OCI-LY3 (cell line): Measurements from ENCODE around the gene CRADD.

ENCODE experiments used
- H2AFZ ChIP-seq: fragments of 200-600, 300-600 bp; shearing (Covaris generic); 2 replicates; pipeline ENCODE4 v1.6.0; 2014; ENCODE audit warnings: antibody characterized with exemption, low read depth, low read length
- H3K27ac ChIP-seq: fragments of 200-600, 300-600 bp; sonication (generic); 2 replicates; pipeline ENCODE4 v1.5.1; 2014; ENCODE audit warnings: mild to moderate bottlenecking, low read length, moderate library complexity, mixed read lengths
- H3K27me3 ChIP-seq: fragments of 200-600, 300-600 bp; sonication (generic); 2 replicates; pipeline ENCODE4 v1.6.1; 2014; ENCODE audit warnings: low read depth, low read length, mixed read lengths
- H3K36me3 ChIP-seq: fragments of 200-600, 300-600 bp; sonication (generic); replicated peaks from 2 replicates; pipeline ENCODE3; 2014; ENCODE audit warnings: low read depth, low read length, mixed read lengths
- H3K4me1 ChIP-seq: fragments of 300-600, 200-600 bp; sonication (generic); 2 replicates; pipeline ENCODE4 v1.6.1; 2014; ENCODE audit warnings: low read length, mixed read lengths
- H3K4me2 ChIP-seq: fragments of 200-600, 300-600 bp; sonication (generic); 2 replicates; pipeline ENCODE4 v1.6.1; 2014; ENCODE audit warnings: low read length, mixed read lengths
- H3K4me3 ChIP-seq: fragments of 300-600, 200-600 bp; sonication (generic); 2 replicates; pipeline ENCODE4 v1.5.1; 2014; ENCODE audit warnings: antibody characterized with exemption, mild to moderate bottlenecking, low read length, moderate library complexity
- H3K79me2 ChIP-seq: fragments of 300-600, 200-600 bp; shearing (Covaris generic); 2 replicates; pipeline ENCODE4 v1.6.1; 2014; ENCODE audit warnings: mild to moderate bottlenecking, low read length, mixed read lengths
- H3K9ac ChIP-seq: fragments of 300-600, 200-600 bp; shearing (Covaris generic); 2 replicates; pipeline ENCODE4 v1.6.0; 2014; ENCODE audit warnings: mild to moderate bottlenecking, low read length, moderate library complexity
- H3K9me3 ChIP-seq: fragments of 200-600, 300-600 bp; shearing (Covaris generic); 2 replicates; pipeline ENCODE4 v1.6.1; 2014; ENCODE audit warnings: low read length, mixed read lengths; ENCODE audit not compliant: insufficient read depth
- H4K20me1 ChIP-seq: fragments of 200-600, 300-600 bp; sonication (generic); 2 replicates; pipeline ENCODE4 v1.6.1; 2016; ENCODE audit warnings: low read length, mixed read lengths; ENCODE audit not compliant: insufficient read depth
- EZH2phosphoT487 ChIP-seq: fragments of 200-600 bp; shearing (Covaris generic); IDR thresholded peaks from 2 replicates; pipeline ENCODE4 v1.6.1; 2018; ENCODE audit warnings: antibody characterized with exemption, mixed run types, low read depth
- TF ChIP-seq, protein P1 (sequence below): fragments of 200-600, 300-600 bp; sonication (generic); IDR thresholded peaks from 2 replicates; pipeline ENCODE4 v1.5.1; 2014; ENCODE audit warnings: antibody characterized with exemption, low read length, low read depth

Gene CRADD

DNA sequence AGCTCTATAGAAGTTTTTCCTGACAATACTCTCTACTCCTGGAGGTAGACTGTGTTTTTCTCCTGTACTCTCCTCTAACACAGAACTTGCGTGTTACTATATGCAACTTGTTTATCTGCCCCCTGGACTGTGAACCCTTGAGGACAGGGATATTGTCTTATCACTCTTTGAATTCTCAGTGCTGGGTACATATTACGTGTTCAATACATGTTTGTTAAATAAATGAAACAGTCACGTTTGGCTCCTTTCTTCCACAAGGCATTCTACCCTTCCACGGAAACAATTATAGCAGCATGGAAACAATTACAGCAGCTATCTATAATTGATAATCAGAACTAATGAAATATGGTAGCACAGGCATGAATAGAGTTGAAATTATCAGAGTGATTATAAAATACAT lies 50.7 kb downstream of the CRADD start:
- Histone ChIP-seq H3K36me3 (no peaks in the 10 kb centered on the region), H3K79me2 (no peaks in the 10 kb centered on the region), H4K20me1 (no peaks in the 10 kb centered on the region), H2AFZ (no peak overlapping the region), H3K4me1 (peaks cover 21% of the 10 kb centered on the region), H3K4me3 (no peak overlapping the region), H3K9me3 (no peaks in the 10 kb centered on the region), H3K4me2 (no peak overlapping the region), H3K27me3 (no peaks in the 10 kb centered on the region), H3K9ac (no peak overlapping the region), H3K27ac (no peak overlapping the region)
- no peak for TF ChIP-seq EZH2phosphoT487
- TF ChIP-seq, protein P1, sequence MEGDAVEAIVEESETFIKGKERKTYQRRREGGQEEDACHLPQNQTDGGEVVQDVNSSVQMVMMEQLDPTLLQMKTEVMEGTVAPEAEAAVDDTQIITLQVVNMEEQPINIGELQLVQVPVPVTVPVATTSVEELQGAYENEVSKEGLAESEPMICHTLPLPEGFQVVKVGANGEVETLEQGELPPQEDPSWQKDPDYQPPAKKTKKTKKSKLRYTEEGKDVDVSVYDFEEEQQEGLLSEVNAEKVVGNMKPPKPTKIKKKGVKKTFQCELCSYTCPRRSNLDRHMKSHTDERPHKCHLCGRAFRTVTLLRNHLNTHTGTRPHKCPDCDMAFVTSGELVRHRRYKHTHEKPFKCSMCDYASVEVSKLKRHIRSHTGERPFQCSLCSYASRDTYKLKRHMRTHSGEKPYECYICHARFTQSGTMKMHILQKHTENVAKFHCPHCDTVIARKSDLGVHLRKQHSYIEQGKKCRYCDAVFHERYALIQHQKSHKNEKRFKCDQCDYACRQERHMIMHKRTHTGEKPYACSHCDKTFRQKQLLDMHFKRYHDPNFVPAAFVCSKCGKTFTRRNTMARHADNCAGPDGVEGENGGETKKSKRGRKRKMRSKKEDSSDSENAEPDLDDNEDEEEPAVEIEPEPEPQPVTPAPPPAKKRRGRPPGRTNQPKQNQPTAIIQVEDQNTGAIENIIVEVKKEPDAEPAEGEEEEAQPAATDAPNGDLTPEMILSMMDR = no peak

DNA sequence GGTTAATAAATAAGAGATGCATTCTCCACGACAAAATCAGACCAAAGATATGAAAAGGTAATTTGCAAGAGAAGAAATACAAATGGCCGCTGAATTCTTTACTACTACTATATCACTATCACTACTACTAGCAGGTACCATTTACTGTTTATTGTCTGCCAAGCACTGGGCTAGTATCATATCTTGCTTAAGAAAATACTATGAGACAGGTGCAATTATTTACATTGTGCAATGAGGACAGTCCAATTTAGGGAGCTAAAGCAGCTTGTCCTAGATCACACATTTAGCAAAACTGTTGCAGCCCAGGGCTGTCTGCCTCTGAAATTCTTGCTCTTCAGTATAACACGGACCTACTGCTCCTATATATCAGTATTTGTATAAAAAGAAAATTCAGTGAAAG lies 52.8 kb downstream of the CRADD start:
- Histone ChIP-seq H2AFZ (no peak overlapping the region), H3K4me3 (no peak overlapping the region), H3K9me3 (no peaks in the 10 kb centered on the region), H3K27ac (no peak overlapping the region), H3K4me1 (peaks cover 21% of the 10 kb centered on the region), H3K4me2 (no peak overlapping the region), H3K36me3 (no peaks in the 10 kb centered on the region), H3K79me2 (no peaks in the 10 kb centered on the region), H4K20me1 (no peaks in the 10 kb centered on the region), H3K27me3 (no peaks in the 10 kb centered on the region), H3K9ac (no peak overlapping the region)
- TF ChIP-seq, protein P1 = no peak
- no peak for TF ChIP-seq EZH2phosphoT487

DNA sequence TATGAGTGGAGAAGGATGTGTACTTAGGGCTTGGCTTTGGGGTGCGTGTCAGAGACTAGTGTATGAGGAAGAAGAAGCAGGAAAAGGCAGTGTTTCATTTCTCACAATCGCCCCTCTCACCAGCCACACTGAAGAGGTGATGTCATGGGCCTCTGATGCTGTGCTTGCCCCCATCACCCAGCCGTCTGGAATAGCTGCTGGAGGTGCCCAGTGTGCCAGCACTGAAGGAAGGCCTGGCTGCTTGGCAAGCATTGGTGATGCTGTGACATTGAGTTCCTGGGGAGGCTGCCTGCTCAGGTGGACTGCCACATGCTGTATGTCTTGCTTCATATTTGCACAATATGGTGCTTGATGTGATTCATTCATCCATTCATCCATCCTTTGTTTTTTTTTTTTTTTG lies 56.2 kb downstream of the CRADD start:
- Histone ChIP-seq H4K20me1 (no peaks in the 10 kb centered on the region), H3K4me3 (no peak overlapping the region), H3K27me3 (no peaks in the 10 kb centered on the region), H3K79me2 (no peaks in the 10 kb centered on the region), H3K9ac (no peak overlapping the region), H2AFZ (no peak overlapping the region), H3K9me3 (no peaks in the 10 kb centered on the region), H3K36me3 (no peaks in the 10 kb centered on the region), H3K27ac (no peak overlapping the region), H3K4me1 (peaks cover 12% of the 10 kb centered on the region), H3K4me2 (peak overlapping the region; percentile 32)
- TF ChIP-seq EZH2phosphoT487 = no peak
- TF ChIP-seq, protein P1 = no peak

DNA sequence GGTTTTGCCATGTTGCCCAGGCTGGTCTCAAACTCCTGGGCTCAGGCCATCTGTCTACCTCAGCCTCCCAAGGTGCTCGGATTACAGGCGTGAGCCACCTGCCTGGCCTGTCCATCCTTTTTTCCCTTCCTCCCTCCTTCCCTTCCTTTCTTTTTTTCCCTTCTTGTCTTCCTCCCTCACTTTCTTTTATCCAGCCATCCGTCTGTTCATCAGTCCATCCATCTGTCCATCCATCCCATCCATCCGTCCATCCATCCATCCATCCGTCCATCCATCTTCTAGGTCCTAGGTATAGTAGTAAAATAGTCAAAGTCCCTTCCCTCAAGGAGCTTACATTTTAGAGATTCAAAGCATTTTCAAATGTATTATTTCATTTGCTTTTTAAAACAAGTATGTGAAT lies 56.8 kb downstream of the CRADD start:
- TF ChIP-seq, protein P1 = no peak
- TF ChIP-seq EZH2phosphoT487 = no peak
- H3K4me2 ChIP-seq = no peak overlapping the region

More for the DNA sequence above, 56.8 kb downstream of the CRADD start:
- no peaks in the 10 kb centered on the region for H4K20me1 ChIP-seq
- no peak overlapping the region for H2AFZ ChIP-seq
- H3K36me3 ChIP-seq = no peaks in the 10 kb centered on the region
- H3K27me3 ChIP-seq = no peaks in the 10 kb centered on the region
- H3K27ac ChIP-seq = no peak overlapping the region
- H3K9ac ChIP-seq = no peak overlapping the region
- no peaks in the 10 kb centered on the region for H3K79me2 ChIP-seq
- peaks cover 12% of the 10 kb centered on the region for H3K4me1 ChIP-seq
- H3K4me3 ChIP-seq = no peak overlapping the region
- no peaks in the 10 kb centered on the region for H3K9me3 ChIP-seq
